ENCODE results near the gene ENC1.

ENC1 gene

GRCh38 chr5:74631081-74631953 is 9.2 kb downstream of the ENC1 start:
- TF ChIP-seq CTCF (IDR thresholded peaks at IDR 0.05; ENCODE audit: low read depth, low read length, missing control alignments) = no peak
- H3K4me3 ChIP-seq (replicated peaks; ENCODE audit: low read depth, low read length) = no peak overlapping the region
- no peak for DNase-seq (ENCODE audit: extremely low read depth, low read depth)

GRCh38 chr5:74630453-74631066 is 10.0 kb downstream of the ENC1 start:
- no peak overlapping the region for H3K4me3 ChIP-seq (replicated peaks; ENCODE audit: low read depth, low read length)
- DNase-seq (ENCODE audit: extremely low read depth, low read depth) = no peak
- TF ChIP-seq CTCF (IDR thresholded peaks at IDR 0.05; ENCODE audit: low read depth, low read length, missing control alignments) = no peak

GRCh38 chr5:74629326-74629725 is 11.2 kb downstream of the ENC1 start:
- DNase-seq (ENCODE audit: extremely low read depth, low read depth) = no peak
- no peak overlapping the region for H3K4me3 ChIP-seq (replicated peaks; ENCODE audit: low read depth, low read length)
- TF ChIP-seq CTCF (IDR thresholded peaks at IDR 0.05; ENCODE audit: low read depth, low read length, missing control alignments) = no peak

GRCh38 chr5:74628359-74628758 is 12.2 kb downstream of the ENC1 start:
- H3K4me3 ChIP-seq (replicated peaks; ENCODE audit: low read depth, low read length) = no peak overlapping the region
- TF ChIP-seq CTCF (IDR thresholded peaks at IDR 0.05; ENCODE audit: low read depth, low read length, missing control alignments) = no peak
- DNase-seq (ENCODE audit: extremely low read depth, low read depth) = no peak

GRCh38 chr5:74627646-74628279 is 12.8 kb downstream of the ENC1 start:
- no peak for TF ChIP-seq CTCF (IDR thresholded peaks at IDR 0.05; ENCODE audit: low read depth, low read length, missing control alignments)
- H3K4me3 ChIP-seq (replicated peaks; ENCODE audit: low read depth, low read length) = no peak overlapping the region
- no peak for DNase-seq (ENCODE audit: extremely low read depth, low read depth)

- DNase-seq (ENCODE audit: extremely low read depth, low read depth) = no peak
- H3K4me3 ChIP-seq (replicated peaks; ENCODE audit: low read depth, low read length) = no peak overlapping the region
- TF ChIP-seq CTCF (IDR thresholded peaks at IDR 0.05; ENCODE audit: low read depth, low read length, missing control alignments) = no peak
Observed at GRCh38 chr5:74626386-74627222, 13.9 kb downstream of the ENC1 start.

Data from HFF-Myc (cell line).